Measurements from ENCODE around the gene OTUD1. TPM values are rescaled to one million over a fixed set of nuclear protein-coding genes. Genes with fewer than 3 reads are reported as not detected.

The OTUD1 gene
- polyA plus RNA-seq, 1 donor from 2014 or later: 6.0 TPM

GRCh38 chr10:23435378-23435777, 3.5 kb upstream of the OTUD1 start:
- Histone ChIP-seq H3K4me2 (ENCODE audit: low read length) (no peak overlapping the region), H3F3A (ENCODE audit: insufficient read depth, low read length, poor library complexity, severe bottlenecking) (no peaks in the 10 kb centered on the region), H3K4me3 (ENCODE audit: low read length) (no peak overlapping the region), H3K36me3 (ENCODE audit: insufficient read depth, low read length) (no peaks in the 10 kb centered on the region), H4K20me1 (ENCODE audit: insufficient read depth) (no peaks in the 10 kb centered on the region), H3K9me2 (ENCODE audit: insufficient read depth, low read length) (no peaks in the 10 kb centered on the region), H3K27ac (ENCODE audit: low read length) (no peak overlapping the region), H2AFZ (ENCODE audit: low read depth, low read length) (no peak overlapping the region), H3K79me2 (replicated peaks; ENCODE audit: insufficient read depth, low read length) (peaks cover under 1% of the 10 kb centered on the region), H3K9ac (ENCODE audit: low read length) (no peak overlapping the region), H3K9me3 (ENCODE audit: low read length) (no peaks in the 10 kb centered on the region), H3K27me3 (ENCODE audit: insufficient read depth, low read depth, low read length) (no peaks in the 10 kb centered on the region)
- TF ChIP-seq SMC3 (conservative IDR thresholded peaks at IDR 0.05; ENCODE audit: poor library complexity) (no peak), EZH2 (IDR thresholded peaks at IDR 0.05; ENCODE audit: borderline replicate concordance, insufficient read depth, low read length, poor library complexity, severe bottlenecking) (no peak), MXI1 (conservative IDR thresholded peaks at IDR 0.05; ENCODE audit: poor library complexity, severe bottlenecking) (no peak), TAF1 (IDR thresholded peaks at IDR 0.05; ENCODE audit: low read depth) (no peak), RAD21 (conservative IDR thresholded peaks at IDR 0.05) (no peak), EP300 (conservative IDR thresholded peaks at IDR 0.05; ENCODE audit: poor library complexity, severe bottlenecking) (no peak), POLR2AphosphoS5 (IDR thresholded peaks at IDR 0.05) (no peak)
- TF ChIP-seq, protein P1, sequence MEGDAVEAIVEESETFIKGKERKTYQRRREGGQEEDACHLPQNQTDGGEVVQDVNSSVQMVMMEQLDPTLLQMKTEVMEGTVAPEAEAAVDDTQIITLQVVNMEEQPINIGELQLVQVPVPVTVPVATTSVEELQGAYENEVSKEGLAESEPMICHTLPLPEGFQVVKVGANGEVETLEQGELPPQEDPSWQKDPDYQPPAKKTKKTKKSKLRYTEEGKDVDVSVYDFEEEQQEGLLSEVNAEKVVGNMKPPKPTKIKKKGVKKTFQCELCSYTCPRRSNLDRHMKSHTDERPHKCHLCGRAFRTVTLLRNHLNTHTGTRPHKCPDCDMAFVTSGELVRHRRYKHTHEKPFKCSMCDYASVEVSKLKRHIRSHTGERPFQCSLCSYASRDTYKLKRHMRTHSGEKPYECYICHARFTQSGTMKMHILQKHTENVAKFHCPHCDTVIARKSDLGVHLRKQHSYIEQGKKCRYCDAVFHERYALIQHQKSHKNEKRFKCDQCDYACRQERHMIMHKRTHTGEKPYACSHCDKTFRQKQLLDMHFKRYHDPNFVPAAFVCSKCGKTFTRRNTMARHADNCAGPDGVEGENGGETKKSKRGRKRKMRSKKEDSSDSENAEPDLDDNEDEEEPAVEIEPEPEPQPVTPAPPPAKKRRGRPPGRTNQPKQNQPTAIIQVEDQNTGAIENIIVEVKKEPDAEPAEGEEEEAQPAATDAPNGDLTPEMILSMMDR (IDR thresholded peaks at IDR 0.05; ENCODE audit: poor library complexity, severe bottlenecking): no peak
- TF ChIP-seq, protein P2, sequence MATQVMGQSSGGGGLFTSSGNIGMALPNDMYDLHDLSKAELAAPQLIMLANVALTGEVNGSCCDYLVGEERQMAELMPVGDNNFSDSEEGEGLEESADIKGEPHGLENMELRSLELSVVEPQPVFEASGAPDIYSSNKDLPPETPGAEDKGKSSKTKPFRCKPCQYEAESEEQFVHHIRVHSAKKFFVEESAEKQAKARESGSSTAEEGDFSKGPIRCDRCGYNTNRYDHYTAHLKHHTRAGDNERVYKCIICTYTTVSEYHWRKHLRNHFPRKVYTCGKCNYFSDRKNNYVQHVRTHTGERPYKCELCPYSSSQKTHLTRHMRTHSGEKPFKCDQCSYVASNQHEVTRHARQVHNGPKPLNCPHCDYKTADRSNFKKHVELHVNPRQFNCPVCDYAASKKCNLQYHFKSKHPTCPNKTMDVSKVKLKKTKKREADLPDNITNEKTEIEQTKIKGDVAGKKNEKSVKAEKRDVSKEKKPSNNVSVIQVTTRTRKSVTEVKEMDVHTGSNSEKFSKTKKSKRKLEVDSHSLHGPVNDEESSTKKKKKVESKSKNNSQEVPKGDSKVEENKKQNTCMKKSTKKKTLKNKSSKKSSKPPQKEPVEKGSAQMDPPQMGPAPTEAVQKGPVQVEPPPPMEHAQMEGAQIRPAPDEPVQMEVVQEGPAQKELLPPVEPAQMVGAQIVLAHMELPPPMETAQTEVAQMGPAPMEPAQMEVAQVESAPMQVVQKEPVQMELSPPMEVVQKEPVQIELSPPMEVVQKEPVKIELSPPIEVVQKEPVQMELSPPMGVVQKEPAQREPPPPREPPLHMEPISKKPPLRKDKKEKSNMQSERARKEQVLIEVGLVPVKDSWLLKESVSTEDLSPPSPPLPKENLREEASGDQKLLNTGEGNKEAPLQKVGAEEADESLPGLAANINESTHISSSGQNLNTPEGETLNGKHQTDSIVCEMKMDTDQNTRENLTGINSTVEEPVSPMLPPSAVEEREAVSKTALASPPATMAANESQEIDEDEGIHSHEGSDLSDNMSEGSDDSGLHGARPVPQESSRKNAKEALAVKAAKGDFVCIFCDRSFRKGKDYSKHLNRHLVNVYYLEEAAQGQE (IDR thresholded peaks at IDR 0.05; ENCODE audit: borderline replicate concordance): no peak

DNA sequence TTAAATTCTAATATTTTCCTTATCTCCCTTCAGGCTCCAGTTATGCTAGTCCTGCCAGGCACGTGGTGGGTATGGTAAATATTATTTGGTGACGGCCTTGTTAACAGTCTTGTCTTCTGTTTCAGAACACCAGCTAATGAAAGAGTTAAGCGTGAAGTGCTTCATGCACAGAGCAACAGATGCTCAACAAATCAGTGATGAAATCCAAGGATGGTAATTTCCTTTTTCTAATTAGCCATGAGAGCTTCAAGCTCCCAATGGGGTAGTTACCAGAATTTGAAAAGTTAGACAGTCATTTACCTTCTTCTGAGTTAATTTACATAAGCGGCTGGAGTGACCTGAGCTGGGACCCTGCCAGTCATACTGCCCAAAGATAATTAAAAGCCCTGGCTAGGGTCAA, 1.9 kb upstream of the OTUD1 start:
- Histone ChIP-seq H3K27ac (ENCODE audit: low read length) (no peak overlapping the region), H3K79me2 (replicated peaks; ENCODE audit: insufficient read depth, low read length) (peaks cover 13% of the 10 kb centered on the region), H4K20me1 (ENCODE audit: insufficient read depth) (no peaks in the 10 kb centered on the region), H3K4me3 (ENCODE audit: low read length) (no peak overlapping the region), H3K9ac (ENCODE audit: low read length) (no peak overlapping the region), H3K4me2 (ENCODE audit: low read length) (no peak overlapping the region), H3K9me2 (ENCODE audit: insufficient read depth, low read length) (no peaks in the 10 kb centered on the region), H3K27me3 (ENCODE audit: insufficient read depth, low read depth, low read length) (no peaks in the 10 kb centered on the region), H3F3A (ENCODE audit: insufficient read depth, low read length, poor library complexity, severe bottlenecking) (no peaks in the 10 kb centered on the region), H3K9me3 (ENCODE audit: low read length) (no peaks in the 10 kb centered on the region), H3K36me3 (ENCODE audit: insufficient read depth, low read length) (no peaks in the 10 kb centered on the region), H2AFZ (ENCODE audit: low read depth, low read length) (no peak overlapping the region)
- TF ChIP-seq EZH2 (IDR thresholded peaks at IDR 0.05; ENCODE audit: borderline replicate concordance, insufficient read depth, low read length, poor library complexity, severe bottlenecking) (no peak), POLR2AphosphoS5 (IDR thresholded peaks at IDR 0.05) (no peak), EP300 (conservative IDR thresholded peaks at IDR 0.05; ENCODE audit: poor library complexity, severe bottlenecking) (no peak), RAD21 (conservative IDR thresholded peaks at IDR 0.05) (no peak), TAF1 (IDR thresholded peaks at IDR 0.05; ENCODE audit: low read depth) (no peak), MXI1 (conservative IDR thresholded peaks at IDR 0.05; ENCODE audit: poor library complexity, severe bottlenecking) (no peak), SMC3 (conservative IDR thresholded peaks at IDR 0.05; ENCODE audit: poor library complexity) (no peak)
- TF ChIP-seq, protein P2 (IDR thresholded peaks at IDR 0.05; ENCODE audit: borderline replicate concordance): no peak
- TF ChIP-seq, protein P1 (IDR thresholded peaks at IDR 0.05; ENCODE audit: poor library complexity, severe bottlenecking): no peak

Data from neural cell (in vitro differentiated cells).